SH-SY5Y (cell line): ENCODE measurements around the gene UBE2E1.

Experiments used
- GATA2 ChIP-seq: IDR thresholded peaks from 2 replicates; pipeline ENCODE4 v1.6.1; 2011; ENCODE audit warnings: mild to moderate bottlenecking, low read depth, low read length
- GATA3 ChIP-seq: IDR thresholded peaks from 2 replicates; pipeline ENCODE4 v1.6.1; 2011; ENCODE audit warnings: low read depth, mild to moderate bottlenecking, low read length, moderate library complexity

GRCh38 chr3:23761440-23761896, 44.3 kb upstream of the UBE2E1 start:
- TF ChIP-seq GATA2 (no peak), GATA3 (no peak)
